Cardiac muscle cell (in vitro differentiated cells and primary cell): ENCODE results near the gene TENM3. TPM values are rescaled to one million over a fixed set of nuclear protein-coding genes. Genes with fewer than 3 reads are reported as not detected.

Experiments
- DNase-seq, 2 donors: peaks; one replicate each; pipeline versions ENCODE4 v3.0.0 to v3.0.0-alpha.2; 2010 to 2017; ENCODE audit warnings: low read depth in 1 of 2, low spot score in 1 of 2
- H3K27ac ChIP-seq: fragments of 200-600 bp; sonication (generic); 2 replicates; pipeline ENCODE4 v1.5.1; 2016
- H3K27me3 ChIP-seq: fragments of 200-600 bp; sonication (generic); 2 replicates; pipeline ENCODE4 v1.6.0; 2016; ENCODE audit warnings: control low read depth
- H3K36me3 ChIP-seq: fragments of 200-600 bp; sonication (generic); 2 replicates; pipeline ENCODE4 v1.5.1; 2016; ENCODE audit warnings: control low read depth
- H3K4me1 ChIP-seq: fragments of 200-600 bp; sonication (generic); 2 replicates; pipeline ENCODE4 v1.8.1; 2017; ENCODE audit warnings: low read depth, mild to moderate bottlenecking, mixed run types
- H3K4me3 ChIP-seq: fragments of 200-600 bp; sonication (generic); 2 replicates; pipeline ENCODE4 v1.5.1; 2016; ENCODE audit warnings: mild to moderate bottlenecking
- H3K9me3 ChIP-seq: fragments of 200-600 bp; sonication (generic); 2 replicates; pipeline ENCODE4 v1.5.1; 2017; ENCODE audit warnings: low read depth, mild to moderate bottlenecking, control low read depth
- CTCF ChIP-seq: IDR thresholded peaks from 2 replicates; pipeline ENCODE4 v1.5.1; 2012; ENCODE audit warnings: low read depth, mild to moderate bottlenecking, low read length
- polyA plus RNA-seq: library from polyadenylated mRNA; unstranded; fragments of >200 nt; fragmentation: Nextera tagmentation; extraction: Ambion mirVana; gene quantifications from 2 replicates; pipeline ENCODE4 v1.2.1, GENCODE V29; 2016
- total RNA-seq: library from RNA; depleted of rRNA; stranded (reverse); fragments of >200 nt; gene quantifications from 2 replicates; pipeline ENCODE4 v1.2.3, GENCODE V29; 2016

TENM3 gene
- total and polyA plus RNA-seq, 2 experiments from 2014 or later, result 12.5 to 24.8 TPM

- Histone ChIP-seq H3K27me3 (peaks cover 3% of the 10 kb centered on the region), H3K9me3 (no peaks in the 10 kb centered on the region), H3K4me1 (peaks cover 4% of the 10 kb centered on the region), H3K27ac (no peak overlapping the region), H3K4me3 (no peak overlapping the region), H3K36me3 (no peaks in the 10 kb centered on the region)
- DNase-seq, result no peak
- TF ChIP-seq CTCF, result no peak
Measured at GRCh38 chr4:182254026-182254780, 11.0 kb downstream of the TENM3 start.

GRCh38 chr4:182255441-182256190, 12.4 kb downstream of the TENM3 start:
- H3K27ac ChIP-seq, result no peak overlapping the region
- no peak for TF ChIP-seq CTCF
- peaks cover 4% of the 10 kb centered on the region for H3K4me1 ChIP-seq
- no peak for DNase-seq
- H3K9me3 ChIP-seq, result no peaks in the 10 kb centered on the region
- H3K4me3 ChIP-seq, result no peak overlapping the region
- no peaks in the 10 kb centered on the region for H3K36me3 ChIP-seq
- H3K27me3 ChIP-seq, result peaks cover 3% of the 10 kb centered on the region

- peaks cover 3% of the 10 kb centered on the region for H3K27me3 ChIP-seq
- no peak overlapping the region for H3K27ac ChIP-seq
- no peak for TF ChIP-seq CTCF
- H3K9me3 ChIP-seq, result no peaks in the 10 kb centered on the region
- no peak for DNase-seq
- H3K36me3 ChIP-seq, result no peaks in the 10 kb centered on the region
- no peak overlapping the region for H3K4me3 ChIP-seq
- peaks cover 4% of the 10 kb centered on the region for H3K4me1 ChIP-seq
Measured at GRCh38 chr4:182257016-182257415, 13.8 kb downstream of the TENM3 start.

GRCh38 chr4:182257503-182257902, 14.3 kb downstream of the TENM3 start:
- Histone ChIP-seq H3K36me3 (no peaks in the 10 kb centered on the region), H3K9me3 (no peaks in the 10 kb centered on the region), H3K27me3 (peaks cover 3% of the 10 kb centered on the region), H3K27ac (no peak overlapping the region), H3K4me3 (no peak overlapping the region), H3K4me1 (peaks cover 4% of the 10 kb centered on the region)
- no peak for TF ChIP-seq CTCF
- no peak for DNase-seq

- H3K27me3 ChIP-seq, result peaks cover 3% of the 10 kb centered on the region
- no peaks in the 10 kb centered on the region for H3K9me3 ChIP-seq
- no peak for DNase-seq
- no peak overlapping the region for H3K27ac ChIP-seq
- H3K4me3 ChIP-seq, result no peak overlapping the region
- no peaks in the 10 kb centered on the region for H3K36me3 ChIP-seq
- TF ChIP-seq CTCF, result no peak
- H3K4me1 ChIP-seq, result peaks cover 4% of the 10 kb centered on the region
Measured at GRCh38 chr4:182258441-182259000, 15.3 kb downstream of the TENM3 start.
